HG03064 (cell line): ENCODE data around the gene LBX2.
"Not testable (repeated sequence)": the region's sequence is repeated elsewhere in the genome, so short reads cannot be mapped to it uniquely, and the experiment has no call there.

Source experiments
- ATAC-seq: cut with Tn5 transposase; IDR thresholded peaks from one replicate; pipeline ENCODE4 v1.9.1; 2021; ENCODE audit warnings: low read depth; ENCODE audit not compliant: unreplicated experiment

LBX2 gene

DNA sequence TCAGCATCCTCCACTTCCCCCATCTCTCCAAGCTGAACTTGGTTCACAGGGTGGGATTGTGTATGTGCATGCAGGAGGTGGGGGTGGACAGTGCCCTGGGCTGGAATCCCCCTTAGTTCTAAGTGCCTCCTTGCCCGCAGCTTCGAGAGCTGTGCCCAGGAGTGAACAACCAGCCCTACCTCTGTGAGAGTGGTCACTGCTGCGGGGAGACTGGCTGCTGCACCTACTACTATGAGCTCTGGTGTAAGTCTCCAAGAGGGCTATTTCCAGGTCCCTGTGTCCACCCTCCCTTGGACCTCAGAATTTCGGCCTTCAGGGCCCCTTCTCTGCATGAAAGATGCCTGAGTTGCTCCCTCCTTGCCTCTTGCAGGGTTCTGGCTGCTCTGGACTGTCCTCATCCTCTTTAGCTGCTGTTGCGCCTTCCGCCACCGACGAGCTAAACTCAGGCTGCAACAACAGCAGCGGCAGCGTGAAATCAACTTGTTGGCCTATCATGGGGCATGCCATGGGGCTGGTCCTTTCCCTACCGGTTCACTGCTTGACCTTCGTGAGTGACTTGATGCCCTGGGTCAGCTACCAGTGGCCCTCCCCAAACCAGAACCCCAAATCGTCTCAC, 39.8 kb downstream of the LBX2 start:
- not testable (repeated sequence) for ATAC-seq

DNA sequence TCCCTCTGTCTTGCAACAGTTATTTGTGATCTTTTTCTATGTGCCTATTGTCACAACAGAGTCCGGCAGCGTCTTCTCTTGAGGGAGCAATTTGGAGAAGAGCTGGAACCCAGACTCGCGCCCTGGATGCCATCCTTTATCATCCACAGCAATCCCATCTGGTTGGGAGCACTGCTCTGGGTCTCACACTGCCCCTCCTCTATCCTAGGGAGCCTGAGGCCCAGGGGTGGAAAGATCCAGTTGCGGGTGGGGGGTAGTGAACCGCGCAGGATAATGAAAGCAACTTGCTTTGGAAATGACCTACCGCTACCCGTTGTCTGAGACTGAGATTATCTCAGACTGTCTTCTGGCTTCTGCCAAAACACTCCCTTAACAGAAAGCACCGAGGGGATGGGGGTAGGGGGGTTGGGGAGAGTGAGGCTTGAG, 40.5 kb downstream of the LBX2 start:
- no peak for ATAC-seq

DNA sequence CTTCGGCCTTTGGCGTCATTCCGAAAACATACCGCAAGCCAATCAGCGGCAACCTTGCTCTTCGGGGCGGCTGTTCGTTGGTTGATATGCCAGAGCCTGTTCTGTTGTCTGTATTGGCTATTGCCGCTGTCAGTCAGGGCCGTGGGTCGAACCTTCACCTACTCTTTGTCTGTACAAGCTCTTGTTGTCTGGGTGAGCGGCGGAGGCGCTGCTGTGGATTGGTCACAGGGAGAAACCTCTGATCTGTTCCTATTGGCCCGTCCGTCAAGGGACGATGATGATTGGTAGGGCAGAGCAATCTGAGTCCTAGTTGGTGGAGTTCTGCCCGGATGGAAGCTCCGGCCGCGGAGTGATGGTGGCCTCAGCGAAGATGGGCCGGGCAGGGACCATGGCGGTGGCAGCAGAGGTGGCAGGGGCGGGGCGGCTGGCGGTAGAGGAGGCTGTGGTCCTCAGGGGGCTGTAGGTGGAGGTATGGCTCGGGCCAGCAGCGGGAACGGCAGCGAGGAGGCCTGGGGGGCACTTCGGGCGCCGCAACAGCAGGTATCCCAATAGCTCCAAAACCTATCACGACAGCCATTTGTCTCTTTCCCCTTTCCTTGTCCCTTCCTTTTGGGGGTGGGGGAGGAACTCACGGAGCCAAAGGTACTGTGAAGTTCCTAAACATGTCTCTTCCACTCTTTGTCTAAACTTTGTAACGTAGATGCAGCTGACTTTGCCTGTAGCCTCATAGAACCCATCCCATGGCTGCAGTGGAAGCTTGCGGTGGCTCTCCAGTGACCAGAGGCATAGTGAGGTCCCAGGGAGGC, 41.1 kb downstream of the LBX2 start, which contains the start of gene WBP1:
TSS of gene WBP1 (plus strand) at position 307 of the 806 bp plus-strand sequence. CDS start at position 472, 165 bp downstream.
- ATAC-seq: peak; percentile 84

DNA sequence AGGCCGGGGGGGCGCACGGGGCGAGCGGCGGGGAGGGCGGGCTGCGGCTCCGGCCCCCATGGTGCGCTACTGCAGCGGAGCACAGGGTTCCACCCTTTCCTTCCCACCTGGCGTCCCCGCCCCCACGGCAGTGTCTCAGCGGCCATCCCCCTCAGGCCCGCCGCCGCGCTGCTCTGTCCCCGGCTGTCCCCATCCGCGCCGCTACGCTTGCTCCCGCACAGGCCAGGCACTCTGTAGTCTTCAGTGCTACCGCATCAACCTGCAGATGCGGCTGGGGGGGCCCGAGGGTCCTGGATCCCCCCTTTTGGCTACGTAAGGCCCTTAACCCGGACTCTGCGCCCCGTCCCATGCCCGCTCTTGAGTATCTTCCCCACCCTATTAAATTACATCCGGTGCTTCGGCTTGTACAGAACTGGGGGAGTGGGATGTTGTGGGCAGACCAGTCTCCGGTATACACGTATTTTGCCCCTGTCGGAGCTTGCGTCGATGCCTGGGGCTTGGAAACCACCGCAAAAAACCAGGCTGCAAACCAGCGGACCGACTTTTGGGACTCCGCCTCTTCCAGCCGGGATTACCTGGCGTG, 41.8 kb downstream of the LBX2 start:
- peak; percentile 26 for ATAC-seq

DNA sequence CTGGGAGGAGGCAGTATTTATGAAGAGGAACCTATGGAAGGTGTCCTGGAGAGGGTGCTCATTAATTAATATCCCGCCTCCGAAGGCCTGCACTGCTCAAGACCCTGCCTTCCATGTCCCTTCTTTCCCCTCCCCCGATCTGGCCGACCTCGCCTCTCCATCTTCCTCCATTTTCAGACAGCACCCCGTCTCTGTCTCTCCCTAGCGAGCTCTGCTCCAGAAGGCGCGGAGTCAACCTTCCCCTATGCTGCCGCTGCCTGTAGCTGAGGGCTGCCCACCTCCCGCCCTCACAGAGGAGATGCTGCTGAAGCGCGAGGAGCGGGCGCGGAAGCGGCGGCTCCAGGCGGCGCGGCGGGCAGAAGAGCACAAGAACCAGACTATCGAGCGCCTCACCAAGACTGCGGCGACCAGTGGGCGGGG, 42.3 kb downstream of the LBX2 start:
- ATAC-seq: no peak

DNA sequence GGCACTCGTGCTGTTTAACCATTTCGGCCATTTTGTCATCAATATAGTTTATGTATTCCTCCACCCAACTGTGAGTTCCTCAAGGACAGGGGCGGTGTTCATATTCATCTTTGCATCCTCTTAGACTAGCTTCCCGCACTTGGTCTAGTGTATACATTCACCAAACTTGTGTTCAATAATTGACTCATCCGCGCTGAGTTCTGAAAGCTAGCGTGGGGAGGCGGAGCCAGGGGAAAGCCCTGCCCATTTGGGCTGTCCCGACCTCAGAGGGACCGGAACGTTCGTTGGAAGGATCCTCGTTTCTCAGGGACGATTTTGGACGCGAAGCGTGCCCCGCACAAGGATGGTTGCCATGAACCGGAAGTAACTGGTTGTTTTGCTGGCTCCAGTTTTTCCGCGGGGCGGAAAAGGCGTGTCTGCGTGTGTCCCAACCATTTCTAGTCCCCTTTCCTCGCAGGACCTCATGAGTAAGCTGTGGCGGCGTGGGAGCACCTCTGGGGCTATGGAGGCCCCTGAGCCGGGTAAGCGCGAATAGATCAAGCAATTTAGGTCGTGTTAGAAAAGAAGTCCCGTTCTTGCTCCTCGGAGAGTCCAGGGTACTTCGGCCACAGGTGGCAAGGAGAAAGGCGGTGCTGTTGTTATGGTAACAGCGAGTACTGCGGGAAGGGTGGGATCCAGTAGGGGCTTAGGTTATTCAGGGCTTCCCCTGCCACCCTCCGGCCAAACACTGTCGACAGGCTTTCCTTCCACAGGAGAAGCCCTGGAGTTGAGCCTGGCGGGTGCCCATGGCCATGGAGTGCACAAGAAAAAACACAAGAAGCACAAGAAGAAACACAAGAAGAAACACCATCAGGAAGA, 44.5 kb downstream of the LBX2 start, which contains the start of gene INO80B:
TSS of gene INO80B (plus strand) at position 434 of the 858 bp plus-strand sequence. CDS start at position 464, 30 bp downstream.
- ATAC-seq: peak; percentile 39

DNA sequence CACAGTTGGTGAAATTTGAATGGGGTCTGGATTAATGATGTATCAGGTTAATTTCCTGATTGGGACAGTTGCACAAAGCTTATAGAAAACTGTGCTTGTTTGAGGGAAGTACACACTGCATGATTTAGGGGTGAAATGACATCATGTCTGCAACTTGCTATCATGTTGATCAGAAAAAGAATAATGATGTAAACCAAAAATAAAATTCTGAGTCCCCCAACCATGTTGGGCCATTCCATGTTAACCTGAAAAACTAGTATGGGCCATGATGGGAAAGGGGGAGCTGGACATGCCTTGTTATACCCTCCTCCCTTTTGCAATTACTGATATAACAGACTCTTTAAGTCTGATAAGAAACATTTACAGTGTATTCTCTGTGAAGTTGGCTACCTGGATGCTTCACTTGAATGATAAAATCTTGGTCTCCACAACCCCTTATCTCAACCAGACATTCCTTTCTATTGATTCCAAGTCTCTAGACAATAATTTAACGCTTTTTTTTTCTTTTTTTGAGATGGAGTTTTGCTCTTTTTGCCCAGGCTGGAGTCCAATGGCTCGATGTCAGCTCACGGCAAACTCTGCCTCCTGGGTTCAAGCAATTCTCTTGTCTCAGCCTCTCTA, 48.7 kb downstream of the LBX2 start:
- no peak for ATAC-seq

DNA sequence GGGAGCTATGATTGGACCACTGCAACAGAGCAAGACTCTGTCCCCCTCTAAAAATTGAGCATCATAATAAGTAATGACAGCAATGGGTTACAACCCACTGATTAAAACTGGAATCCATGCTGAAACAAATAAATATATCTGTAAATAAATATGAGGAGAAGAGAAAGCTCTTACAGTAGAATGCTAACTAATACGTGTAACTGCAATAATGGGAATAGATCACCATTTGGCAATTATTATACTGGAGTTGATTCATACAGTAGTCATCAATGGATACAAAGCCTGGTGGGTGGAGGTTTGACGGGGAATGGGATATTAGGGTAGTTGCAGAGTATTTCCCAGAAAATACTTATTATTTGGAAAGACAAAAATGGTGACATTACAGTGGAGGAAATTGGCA, 50.6 kb downstream of the LBX2 start:
- no peak for ATAC-seq
